Measurements from ENCODE around the gene INF2. TPM values are rescaled to one million over a fixed set of nuclear protein-coding genes. Genes with fewer than 3 reads are reported as not detected.

The INF2 gene
- total RNA-seq, 1 donor from 2014 or later, result 7.8 TPM

DNA sequence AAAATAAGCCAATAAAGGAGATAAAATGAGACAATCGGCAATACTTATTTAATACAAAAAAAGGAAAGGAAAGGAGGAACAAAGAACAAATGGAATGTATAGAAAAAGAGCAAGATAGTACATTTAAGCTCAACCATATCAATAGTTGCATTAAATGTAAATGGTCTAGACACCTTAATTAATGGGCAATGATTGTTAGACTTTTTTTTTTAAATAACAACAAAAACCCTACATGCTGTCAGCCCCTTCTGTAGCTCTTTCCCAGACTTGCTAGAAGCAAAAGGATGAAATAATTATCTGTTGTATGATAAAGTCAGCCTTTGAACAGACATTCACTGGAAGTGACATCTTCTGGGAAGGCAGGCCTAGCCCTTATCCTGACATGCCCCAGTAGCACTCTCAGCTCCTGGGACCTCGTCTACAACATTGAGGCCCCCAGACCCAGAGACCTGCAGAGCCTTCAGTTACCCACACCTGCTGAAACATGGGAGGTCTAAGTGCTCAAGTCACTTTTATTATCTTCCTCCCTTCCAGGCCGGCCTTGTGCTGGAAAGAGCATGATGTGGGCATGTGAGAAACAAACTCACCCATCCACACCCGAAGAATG is 76.9 kb downstream of the INF2 start:
- H3K9me3 Mint-ChIP-seq, result peaks cover 2% of the 10 kb centered on the region
- Histone ChIP-seq H3K9me3 (ENCODE audit: low read depth) (no peaks in the 10 kb centered on the region), H3K27me3 (no peaks in the 10 kb centered on the region), H3K9ac (no peak overlapping the region), H4K20me1 (ENCODE audit: low read depth) (peaks cover 15% of the 10 kb centered on the region), H3K4me2 (no peak overlapping the region), H3K4me3 (no peak overlapping the region), H3K36me3 (peaks cover 3% of the 10 kb centered on the region), H3F3A (ENCODE audit: low read depth) (peaks cover 7% of the 10 kb centered on the region), H3K27ac (no peak overlapping the region), H3K4me1 (peaks cover 4% of the 10 kb centered on the region), H3K79me2 (ENCODE audit: low read depth) (no peaks in the 10 kb centered on the region), H2AFZ (replicated peaks) (no peak overlapping the region)
- no peak for DNase-seq (ENCODE audit: low spot score)
- no peak overlapping the region for H3K27ac Mint-ChIP-seq
- TF ChIP-seq EZH2 (IDR thresholded peaks at IDR 0.05) (no peak), EZH2phosphoT487 (IDR thresholded peaks at IDR 0.05) (no peak), CTCF (IDR thresholded peaks at IDR 0.05) (no peak)
- peaks cover 2% of the 10 kb centered on the region for H3K27me3 Mint-ChIP-seq (ENCODE audit: insufficient read depth, low read depth)
- no peak overlapping the region for H3K4me3 Mint-ChIP-seq
- H3K36me3 Mint-ChIP-seq, result peaks cover 27% of the 10 kb centered on the region
- peaks cover 20% of the 10 kb centered on the region for H3K4me1 Mint-ChIP-seq

GRCh38 chr14:104766863-104767633 is 77.6 kb downstream of the INF2 start:
- H3K79me2 ChIP-seq (ENCODE audit: low read depth), result no peaks in the 10 kb centered on the region
- H3K9ac ChIP-seq, result no peak overlapping the region
- peaks cover 2% of the 10 kb centered on the region for H3K27me3 Mint-ChIP-seq (ENCODE audit: insufficient read depth, low read depth)
- peaks cover 4% of the 10 kb centered on the region for H3K4me1 ChIP-seq
- H4K20me1 ChIP-seq (ENCODE audit: low read depth), result peaks cover 14% of the 10 kb centered on the region
- H3K4me1 Mint-ChIP-seq, result peaks cover 20% of the 10 kb centered on the region
- no peak overlapping the region for H3K4me3 ChIP-seq
- H3K4me2 ChIP-seq, result no peak overlapping the region
- no peaks in the 10 kb centered on the region for H3K9me3 ChIP-seq (ENCODE audit: low read depth)
- no peak overlapping the region for H2AFZ ChIP-seq (replicated peaks)
- H3F3A ChIP-seq (ENCODE audit: low read depth), result peaks cover 7% of the 10 kb centered on the region
- no peak for TF ChIP-seq EZH2 (IDR thresholded peaks at IDR 0.05)
- TF ChIP-seq EZH2phosphoT487 (IDR thresholded peaks at IDR 0.05), result no peak
- TF ChIP-seq CTCF (IDR thresholded peaks at IDR 0.05), result no peak
- peaks cover 3% of the 10 kb centered on the region for H3K36me3 ChIP-seq
- H3K9me3 Mint-ChIP-seq, result peaks cover 2% of the 10 kb centered on the region
- no peak overlapping the region for H3K27ac Mint-ChIP-seq
- H3K36me3 Mint-ChIP-seq, result peaks cover 28% of the 10 kb centered on the region
- no peak overlapping the region for H3K4me3 Mint-ChIP-seq
- no peaks in the 10 kb centered on the region for H3K27me3 ChIP-seq
- no peak for DNase-seq (ENCODE audit: low spot score)
- no peak overlapping the region for H3K27ac ChIP-seq

- Histone ChIP-seq H3K4me1 (peaks cover 4% of the 10 kb centered on the region), H3K27me3 (no peaks in the 10 kb centered on the region), H4K20me1 (ENCODE audit: low read depth) (peaks cover 14% of the 10 kb centered on the region), H3K36me3 (peaks cover 3% of the 10 kb centered on the region), H3K79me2 (ENCODE audit: low read depth) (no peaks in the 10 kb centered on the region), H3K9ac (no peak overlapping the region), H3K27ac (no peak overlapping the region), H3K9me3 (ENCODE audit: low read depth) (no peaks in the 10 kb centered on the region), H3K4me3 (no peak overlapping the region), H2AFZ (replicated peaks) (no peak overlapping the region), H3F3A (ENCODE audit: low read depth) (peaks cover 7% of the 10 kb centered on the region), H3K4me2 (no peak overlapping the region)
- H3K27me3 Mint-ChIP-seq (ENCODE audit: insufficient read depth, low read depth), result peaks cover 2% of the 10 kb centered on the region
- peaks cover 20% of the 10 kb centered on the region for H3K4me1 Mint-ChIP-seq
- H3K36me3 Mint-ChIP-seq, result peaks cover 26% of the 10 kb centered on the region
- TF ChIP-seq EZH2 (IDR thresholded peaks at IDR 0.05) (no peak), EZH2phosphoT487 (IDR thresholded peaks at IDR 0.05) (no peak)
- H3K9me3 Mint-ChIP-seq, result peaks cover 2% of the 10 kb centered on the region
- no peak overlapping the region for H3K27ac Mint-ChIP-seq
- no peak for DNase-seq (ENCODE audit: low spot score)
- no peak overlapping the region for H3K4me3 Mint-ChIP-seq
These were observed 78.2 kb downstream of the INF2 start for GRCh38 chr14:104767634-104767918.

Data from neural progenitor cell (in vitro differentiated cells).